HepG2 (cell line): ENCODE data around the gene SERPINA3. TPM values are rescaled to one million over a fixed set of nuclear protein-coding genes. Genes with fewer than 3 reads are reported as not detected.
A peak's percentile ranks its signal among the peaks of the same experiment; 100 is the strongest.

Experiments
- E2F2 ChIP-seq: sonication (generic); formaldehyde crosslinking; IDR thresholded peaks from 2 replicates; pipeline ENCODE4 v1.4.0; 2020; ENCODE audit warnings: missing genetic modification reagents, borderline replicate concordance
- ETV5 ChIP-seq: IDR thresholded peaks from 2 replicates; pipeline ENCODE4 v1.6.1; 2018; ENCODE audit warnings: missing biosample characterization, missing genetic modification reagents, inconsistent platforms, borderline replicate concordance
- KAT2B ChIP-seq: fragments of 150-350 bp; IDR thresholded peaks from 2 replicates; pipeline ENCODE4 v1.6.1; 2014; ENCODE audit warnings: low read depth, low read length, borderline replicate concordance
- MXD3 ChIP-seq: IDR thresholded peaks from 2 replicates; pipeline ENCODE4 v1.6.1; 2016; ENCODE audit warnings: mild to moderate bottlenecking, missing biosample characterization, missing genetic modification reagents
- SRSF9 ChIP-seq: fragments of 200-400 bp; formaldehyde crosslinking; IDR thresholded peaks from 2 replicates; pipeline ENCODE4 v1.6.1; 2018; ENCODE audit warnings: borderline replicate concordance, mild to moderate bottlenecking, low read depth, low read length; ENCODE audit not compliant: insufficient read depth, poor library complexity, severe bottlenecking
- ZFAT ChIP-seq: sonication (generic); formaldehyde crosslinking; conservative IDR thresholded peaks from 2 replicates; pipeline ENCODE4 v1.8.1; 2023; ENCODE audit warnings: missing genetic modification reagents, inconsistent platforms
- ZNF12 ChIP-seq: sonication (generic); formaldehyde crosslinking; IDR thresholded peaks from 2 replicates; pipeline ENCODE4 v1.5.0; 2020; ENCODE audit warnings: missing genetic modification reagents
- ZNF230 ChIP-seq: sonication (generic); formaldehyde crosslinking; IDR thresholded peaks from 2 replicates; pipeline ENCODE4 v1.4.0; 2020; ENCODE audit warnings: mild to moderate bottlenecking, missing genetic modification reagents
- ZNF407 ChIP-seq: sonication (generic); formaldehyde crosslinking; IDR thresholded peaks from one replicate; pipeline ENCODE4 v1.5.1; 2020; ENCODE audit warnings: mild to moderate bottlenecking, missing genetic modification reagents; ENCODE audit errors: not compliant biosample characterization
- ZNF598 ChIP-seq: sonication (generic); formaldehyde crosslinking; IDR thresholded peaks from 2 replicates; pipeline ENCODE4 v1.5.1; 2020; ENCODE audit warnings: mild to moderate bottlenecking, missing genetic modification reagents, borderline replicate concordance
- ZNF746 ChIP-seq: sonication (generic); formaldehyde crosslinking; IDR thresholded peaks from 2 replicates; pipeline ENCODE4 v1.8.0; 2022; ENCODE audit warnings: mild to moderate bottlenecking, missing genetic modification reagents
- ZNF770 ChIP-seq: sonication (generic); formaldehyde crosslinking; IDR thresholded peaks from 2 replicates; pipeline ENCODE4 v1.5.0; 2020; ENCODE audit warnings: mild to moderate bottlenecking, missing genetic modification reagents
- ZNF788 ChIP-seq: sonication (generic); formaldehyde crosslinking; IDR thresholded peaks from 2 replicates; pipeline ENCODE4 v1.5.0; 2020; ENCODE audit warnings: mild to moderate bottlenecking, missing genetic modification reagents, borderline replicate concordance
- ZSCAN9 ChIP-seq: IDR thresholded peaks from 2 replicates; pipeline ENCODE4 v1.6.1; 2016; ENCODE audit warnings: borderline replicate concordance
- polyA plus RNA-seq, 8 experiments: library from polyadenylated mRNA; depleted of rRNA in 3 of 8; stranded (reverse) in 7 of 8; unstranded in 1 of 8; fragments of >200 nt; fragmentation: Illumina TruSeq in 4 of 8; extraction: Trizol in 4 of 8; gene quantifications; 2 replicates each; pipeline versions ENCODE4 v1.2.1 to v1.2.3, GENCODE V29; 2011 to 2016; ENCODE audit warnings: low read depth in 4 of 8, missing spikeins in 1 of 8, mixed read lengths in 1 of 8; ENCODE audit not compliant: insufficient read depth in 1 of 8
- total RNA-seq, 5 experiments: library from RNA; depleted of rRNA; stranded (reverse); fragments of >200 nt; fragmentation: Illumina TruSeq; extraction: Trizol; gene quantifications; 2 replicates each; pipeline ENCODE4 v1.2.3, GENCODE V29; 2016; ENCODE audit warnings: low read depth in 1 of 5

SERPINA3 gene
- total and polyA plus RNA-seq, 2 of the 13 experiments (the other 11 are each of a cell fraction or from before 2014, with no cell fraction given): 825 to 2,200 TPM

- no peak for TF ChIP-seq ZNF230
- TF ChIP-seq ZFAT: no peak
- no peak for TF ChIP-seq ZNF407
- TF ChIP-seq ZNF788 (CRISPR knock-in tag): no peak
- no peak for TF ChIP-seq ETV5
- no peak for TF ChIP-seq ZNF12 (CRISPR knock-in tag)
- TF ChIP-seq KAT2B: no peak
- no peak for TF ChIP-seq MXD3
- TF ChIP-seq ZNF598: peak; percentile 77; the same call in 1 of the 2 replicates
- TF ChIP-seq ZSCAN9 (CRISPR knock-in tag): peak; percentile 14; the same call in 1 of the 2 replicates
- TF ChIP-seq SRSF9: no peak
- 0 out of 2 replicates have a peak, but pooled peaks have one; percentile 32 for TF ChIP-seq ZNF770
- TF ChIP-seq E2F2 (CRISPR knock-in tag): no peak
- no peak for TF ChIP-seq ZNF746 (CRISPR knock-in tag)
These were observed 676 bp downstream of the SERPINA3 start (continued) for GRCh38 chr14:94612580-94613554.
